ENCODE measurements around the gene PRTFDC1.

Gene PRTFDC1

DNA sequence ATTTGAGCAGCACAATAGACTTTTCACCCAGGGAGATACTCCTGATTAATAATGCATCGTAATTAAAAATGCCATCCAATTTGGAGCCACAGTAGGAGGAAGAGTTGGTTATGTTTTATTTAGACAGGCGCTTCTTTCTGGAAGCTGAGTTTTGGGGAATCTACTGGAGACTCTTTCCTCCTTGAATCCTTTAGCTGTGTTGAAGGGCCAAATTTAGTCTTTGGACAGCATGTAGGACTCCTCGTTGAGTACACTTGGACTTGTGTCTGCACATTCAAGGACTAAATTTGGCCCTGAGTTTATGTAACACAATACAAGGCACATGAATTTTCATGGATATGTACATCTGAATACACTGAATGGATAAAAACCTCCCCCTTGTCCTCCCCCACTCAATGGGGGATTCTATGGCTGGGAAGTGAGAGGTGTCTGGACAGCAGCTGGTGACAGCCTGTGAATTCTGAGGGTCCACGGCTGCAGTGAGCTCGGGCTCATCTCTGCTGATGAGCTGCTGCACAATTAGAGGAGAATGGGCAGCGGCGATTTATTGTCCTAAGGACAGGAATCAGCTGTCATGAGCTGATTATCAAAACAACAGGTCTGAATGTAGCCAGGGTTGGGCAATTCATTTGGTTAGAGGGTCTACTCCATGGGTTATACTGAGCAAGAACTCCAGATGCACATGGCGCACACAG, 95.2 kb downstream of the PRTFDC1 start:
- no peak for DNase-seq (ENCODE audit: low read depth in 1 of 2, low spot score in 1 of 2)
- no peak for TF ChIP-seq REST (IDR thresholded peaks at IDR 0.05; ENCODE audit: insufficient replicate concordance, low read depth)
- Histone ChIP-seq H3K27ac (replicated peaks) (no peak overlapping the region), H3K27me3 (ENCODE audit: insufficient read depth, poor library complexity, severe bottlenecking) (no peaks in the 10 kb centered on the region), H3K4me3 (replicated peaks; ENCODE audit: insufficient read depth, low read length) (no peak overlapping the region)

DNA sequence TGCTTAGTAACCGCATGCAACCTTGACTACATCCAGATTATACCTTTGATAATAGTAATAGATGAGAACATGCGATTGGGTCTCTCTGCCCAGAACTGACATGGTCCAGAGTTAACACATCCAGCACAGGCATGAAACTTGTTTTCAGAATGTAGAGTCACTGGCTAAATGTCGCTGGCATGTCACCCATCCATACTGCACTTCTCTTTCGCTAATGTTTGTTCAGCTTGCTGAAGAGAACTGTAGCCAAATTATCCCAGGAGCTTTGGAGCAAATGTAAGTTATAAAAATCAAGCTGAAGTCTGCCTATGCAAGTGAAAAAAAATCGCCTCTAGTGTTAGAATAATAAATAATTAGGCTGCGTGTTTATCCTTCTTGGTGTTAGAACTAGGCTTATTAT, 98.2 kb downstream of the PRTFDC1 start:
- TF ChIP-seq POLR2AphosphoS5 (IDR thresholded peaks at IDR 0.05; ENCODE audit: low read depth) (no peak), GABPA (IDR thresholded peaks at IDR 0.05; ENCODE audit: low read depth) (no peak), SPI1 (IDR thresholded peaks at IDR 0.05; ENCODE audit: borderline replicate concordance, low read depth) (no peak), CTCF (IDR thresholded peaks at IDR 0.05; ENCODE audit: insufficient read depth, low read length) (no peak), REST (IDR thresholded peaks at IDR 0.05; ENCODE audit: insufficient replicate concordance, low read depth) (no peak)
- Histone ChIP-seq H3K27me3 (ENCODE audit: insufficient read depth, poor library complexity, severe bottlenecking) (no peaks in the 10 kb centered on the region), H3K4me3 (replicated peaks; ENCODE audit: insufficient read depth, low read length) (no peak overlapping the region), H3K27ac (replicated peaks) (no peak overlapping the region)
- DNase-seq (ENCODE audit: low read depth in 1 of 2, low spot score in 1 of 2): no peak

- DNase-seq (ENCODE audit: low read depth in 1 of 2, low spot score in 1 of 2): no peak
- TF ChIP-seq REST (IDR thresholded peaks at IDR 0.05; ENCODE audit: insufficient replicate concordance, low read depth): no peak
- no peak for TF ChIP-seq POLR2AphosphoS5 (IDR thresholded peaks at IDR 0.05; ENCODE audit: low read depth)
- no peaks in the 10 kb centered on the region for H3K27me3 ChIP-seq (ENCODE audit: insufficient read depth, poor library complexity, severe bottlenecking)
- H3K4me3 ChIP-seq (replicated peaks; ENCODE audit: insufficient read depth, low read length): no peak overlapping the region
- no peak overlapping the region for H3K27ac ChIP-seq (replicated peaks)
Measured at GRCh38 chr10:24853661-24854060, 98.7 kb downstream of the PRTFDC1 start.

- TF ChIP-seq REST (IDR thresholded peaks at IDR 0.05; ENCODE audit: insufficient replicate concordance, low read depth): no peak
- TF ChIP-seq POLR2AphosphoS5 (IDR thresholded peaks at IDR 0.05; ENCODE audit: low read depth): no peak
- TF ChIP-seq GABPA (IDR thresholded peaks at IDR 0.05; ENCODE audit: low read depth): no peak
- no peak for TF ChIP-seq CTCF (IDR thresholded peaks at IDR 0.05; ENCODE audit: insufficient read depth, low read length)
- TF ChIP-seq SPI1 (IDR thresholded peaks at IDR 0.05; ENCODE audit: borderline replicate concordance, low read depth): no peak
- Histone ChIP-seq H3K4me3 (replicated peaks; ENCODE audit: insufficient read depth, low read length) (no peak overlapping the region), H3K27me3 (ENCODE audit: insufficient read depth, poor library complexity, severe bottlenecking) (no peaks in the 10 kb centered on the region), H3K27ac (replicated peaks) (no peak overlapping the region)
- no peak for DNase-seq (ENCODE audit: low read depth in 1 of 2, low spot score in 1 of 2)
Measured at GRCh38 chr10:24851629-24852028, 100.8 kb downstream of the PRTFDC1 start.
